GM19035 (cell line): ENCODE data around the gene GCAT.

Source experiments
- ATAC-seq: cut with Tn5 transposase; IDR thresholded peaks from one replicate; pipeline ENCODE4 v1.9.1; 2021; ENCODE audit not compliant: unreplicated experiment

Gene GCAT

GRCh38 chr22:37809672-37810333, 2.1 kb downstream of the GCAT start:
- ATAC-seq, result no peak

- ATAC-seq, result no peak
Measured at GRCh38 chr22:37811867-37812266, 4.1 kb downstream of the GCAT start.

- ATAC-seq, result no peak
Measured at GRCh38 chr22:37812869-37813678, 5.3 kb downstream of the GCAT start.

- ATAC-seq, result no peak
Measured at GRCh38 chr22:37815593-37815992, 7.9 kb downstream of the GCAT start.

GRCh38 chr22:37816543-37817180, 8.9 kb downstream of the GCAT start:
- no peak for ATAC-seq

GRCh38 chr22:37817705-37818408, 10.1 kb downstream of the GCAT start:
- no peak for ATAC-seq

GRCh38 chr22:37818409-37819104, 10.8 kb downstream of the GCAT start:
- ATAC-seq, result no peak

GRCh38 chr22:37819105-37819433, 11.3 kb downstream of the GCAT start:
- ATAC-seq, result no peak

- no peak for ATAC-seq
Measured at GRCh38 chr22:37820350-37820749, 12.6 kb downstream of the GCAT start.

- ATAC-seq, result no peak
Measured at GRCh38 chr22:37822079-37822833, 14.5 kb downstream of the GCAT start.

GRCh38 chr22:37823134-37823985, 15.6 kb downstream of the GCAT start, which contains the start of gene GALR3:
TSS of gene GALR3 (plus strand) at chr22:37823382. CDS start at chr22:37823407, 25 bp downstream.
- no peak for ATAC-seq

- no peak for ATAC-seq
Measured at GRCh38 chr22:37824674-37825641, 17.2 kb downstream of the GCAT start.

- ATAC-seq, result no peak
Measured at GRCh38 chr22:37827056-37827455, 19.3 kb downstream of the GCAT start.

GRCh38 chr22:37830093-37830842, 22.5 kb downstream of the GCAT start:
- no peak for ATAC-seq

GRCh38 chr22:37831472-37831871, 23.7 kb downstream of the GCAT start:
- no peak for ATAC-seq

- ATAC-seq, result no peak
Measured at GRCh38 chr22:37832022-37832857, 24.5 kb downstream of the GCAT start.
